Vagina (tissue), 2 donors: Measurements from ENCODE around the gene BORA.

Experiments used
- CTCF ChIP-seq, 3 experiments: fragments of 450-650 bp in 2 of 3; fragments of 200-600 bp in 1 of 3; sonication (generic) in 1 of 3; IDR thresholded peaks; one replicate each; pipeline ENCODE4 v1.5.1; 2017 to 2019; ENCODE audit warnings: antibody characterized with exemption in 3 of 3, mild to moderate bottlenecking in 2 of 3, moderate library complexity in 2 of 3
- POLR2A ChIP-seq, 2 donors: fragments of 450-650 bp; IDR thresholded peaks; one replicate each; pipeline ENCODE4 v1.6.1; 2017; ENCODE audit warnings: antibody characterized with exemption in 2 of 2, mild to moderate bottlenecking in 2 of 2, moderate library complexity in 2 of 2

GRCh38 chr13:72716776-72717175 is 10.9 kb upstream of the BORA start:
- no peak for TF ChIP-seq CTCF (IDR thresholded peaks at IDR 0.05)
- no peak for TF ChIP-seq POLR2A (IDR thresholded peaks at IDR 0.05)
